Thoracic aorta (tissue), 2 donors: Measurements from ENCODE around the gene UCK1. TPM values are rescaled to one million over a fixed set of nuclear protein-coding genes. Genes with fewer than 3 reads are reported as not detected.
A peak's percentile ranks its signal among the peaks of the same experiment; 100 is the strongest.

Experiments used
- ATAC-seq: fragments of 150-250 bp; one replicate; pipeline ENCODE4 v1.8.0; 2017; ENCODE audit warnings: low read depth; ENCODE audit not compliant: insufficient number of reproducible peaks, low FRiP score
- DNase-seq: peaks from one replicate; pipeline ENCODE4 v3.0.0-alpha.2; 2020; ENCODE audit warnings: low spot score
- H3K27ac ChIP-seq, 2 donors: fragments of 200-600 bp; sonication (generic); 1 replicate in 1 of 2; 2 replicates in 1 of 2; pipeline ENCODE4 v1.5.1; 2016; ENCODE audit warnings: mild to moderate bottlenecking in 2 of 2, moderate library complexity in 2 of 2
- H3K27me3 ChIP-seq: fragments of 200-600 bp; sonication (generic); replicated peaks from 2 replicates; pipeline ENCODE4 v1.6.0; 2016; ENCODE audit warnings: mild to moderate bottlenecking; ENCODE audit not compliant: insufficient read depth
- H3K36me3 ChIP-seq: fragments of 200-600 bp; sonication (generic); one replicate; pipeline ENCODE4 v1.5.1; 2016
- H3K4me1 ChIP-seq, 2 donors: fragments of 200-600 bp; sonication (generic); 1 replicate in 1 of 2; 2 replicates in 1 of 2; pipeline versions ENCODE4 v1.5.1 to v1.6.0; 2016; ENCODE audit warnings: low read depth in 2 of 2, mild to moderate bottlenecking in 1 of 2; ENCODE audit not compliant: control insufficient read depth in 1 of 2
- H3K4me3 ChIP-seq: fragments of 200-600 bp; sonication (generic); 2 replicates; pipeline ENCODE4 v1.5.1; 2016; ENCODE audit warnings: mild to moderate bottlenecking
- H3K9me3 ChIP-seq: fragments of 200-600 bp; sonication (generic); 2 replicates; pipeline ENCODE4 v1.5.1; 2016
- CTCF ChIP-seq: fragments of 200-600 bp; sonication (generic); IDR thresholded peaks from one replicate; pipeline ENCODE4 v1.5.1; 2019; ENCODE audit warnings: antibody characterized with exemption
- total RNA-seq, 2 donors: library from RNA; depleted of rRNA; stranded (reverse); fragments of >200 nt; gene quantifications; one replicate each; pipeline versions ENCODE4 v1.1.0 to v1.2.3, GENCODE V29; 2016

The UCK1 gene
- total RNA-seq, 2 donors from 2014 or later: 25.5 to 39.1 TPM

GRCh38 chr9:131539223-131539923 lies 8.3 kb upstream of the UCK1 start:
- Histone ChIP-seq H3K4me1 (no peaks in the 10 kb centered on the region), H3K4me3 (no peak overlapping the region), H3K36me3 (no peaks in the 10 kb centered on the region), H3K9me3 (peaks cover 21% of the 10 kb centered on the region), H3K27ac (no peak overlapping the region), H3K27me3 (no peaks in the 10 kb centered on the region)
- no peak for TF ChIP-seq CTCF
- ATAC-seq: no peak
- DNase-seq: no peak

GRCh38 chr9:131537946-131538345 lies 6.9 kb upstream of the UCK1 start:
- no peak for ATAC-seq

GRCh38 chr9:131534721-131535237 lies 3.7 kb upstream of the UCK1 start:
- DNase-seq (no peak), ATAC-seq (no peak)
- no peaks in the 10 kb centered on the region for H3K9me3 ChIP-seq
- no peak for TF ChIP-seq CTCF
- H3K4me1 ChIP-seq: peaks cover 8 to 9% of the 10 kb centered on the region in 2 donors
- H3K4me3 ChIP-seq: no peak overlapping the region
- H3K27ac ChIP-seq: no peak overlapping the region
- no peaks in the 10 kb centered on the region for H3K27me3 ChIP-seq
- H3K36me3 ChIP-seq: no peaks in the 10 kb centered on the region

More at GRCh38 chr9:131537946-131538345, 6.9 kb upstream of the UCK1 start:
- H3K36me3 ChIP-seq: no peaks in the 10 kb centered on the region
- no peak overlapping the region for H3K27ac ChIP-seq
- DNase-seq: no peak
- no peak for TF ChIP-seq CTCF
- peaks cover 8% of the 10 kb centered on the region for H3K9me3 ChIP-seq
- H3K4me3 ChIP-seq: no peak overlapping the region
- no peaks in the 10 kb centered on the region for H3K27me3 ChIP-seq
- no peaks in the 10 kb centered on the region for H3K4me1 ChIP-seq

- DNase-seq: no peak
- H3K9me3 ChIP-seq: no peaks in the 10 kb centered on the region
- H3K4me1 ChIP-seq: peaks cover 11% of the 10 kb centered on the region in 2 donors
- no peak for ATAC-seq
- peak overlapping the region; percentile 56 to 60 for H3K27ac ChIP-seq
- no peaks in the 10 kb centered on the region for H3K27me3 ChIP-seq
- H3K36me3 ChIP-seq: peaks cover 34% of the 10 kb centered on the region
- no peak for TF ChIP-seq CTCF
- peak overlapping the region; percentile 99 for H3K4me3 ChIP-seq
These were observed 530 bp downstream of the UCK1 start for GRCh38 chr9:131530546-131530919.

GRCh38 chr9:131529597-131530545 lies 1.2 kb downstream of the UCK1 start:
- H3K4me1 ChIP-seq: peaks cover 11% of the 10 kb centered on the region in 2 donors
- H3K4me3 ChIP-seq: peak overlapping the region; percentile 99
- H3K9me3 ChIP-seq: no peaks in the 10 kb centered on the region
- no peak for DNase-seq
- peaks cover 39% of the 10 kb centered on the region for H3K36me3 ChIP-seq
- no peak for TF ChIP-seq CTCF
- no peak for ATAC-seq
- H3K27ac ChIP-seq: peak overlapping the region; percentile 56 to 60
- H3K27me3 ChIP-seq: no peaks in the 10 kb centered on the region
